ENCODE results near the gene TMEM132D. TPM values are rescaled to one million over a fixed set of nuclear protein-coding genes. Genes with fewer than 3 reads are reported as not detected.

TMEM132D gene
- total RNA-seq, 2 donors from 2014 or later: not detected

DNA sequence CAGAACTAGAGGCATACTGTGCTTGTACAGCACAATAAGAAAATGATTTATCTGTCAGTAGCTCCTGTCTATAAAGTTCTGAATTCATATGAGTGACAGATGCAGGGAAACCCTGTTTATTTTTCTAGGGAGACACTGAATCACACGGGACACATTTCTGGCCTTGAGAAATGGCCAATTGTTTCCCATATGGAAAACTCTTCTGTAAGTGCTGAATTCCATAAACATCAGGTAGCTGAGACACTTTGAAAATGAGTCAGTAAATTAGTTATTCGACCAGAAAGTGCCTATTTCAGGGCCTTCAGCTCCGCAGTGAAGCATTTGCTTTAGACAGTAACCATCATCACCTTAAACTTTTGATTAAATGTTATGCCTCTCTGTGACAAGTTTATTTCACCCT lies 184.4 kb downstream of the TMEM132D start:
- ATAC-seq: no peak
- no peak overlapping the region for H3K27ac Mint-ChIP-seq
- peaks cover 0 to 10% of the 10 kb centered on the region in 2 donors for H3K36me3 Mint-ChIP-seq
- peaks cover 15 to 25% of the 10 kb centered on the region in 2 donors for H3K9me3 Mint-ChIP-seq
- no peak for DNase-seq (ENCODE audit: low spot score in 2 of 2)

DNA sequence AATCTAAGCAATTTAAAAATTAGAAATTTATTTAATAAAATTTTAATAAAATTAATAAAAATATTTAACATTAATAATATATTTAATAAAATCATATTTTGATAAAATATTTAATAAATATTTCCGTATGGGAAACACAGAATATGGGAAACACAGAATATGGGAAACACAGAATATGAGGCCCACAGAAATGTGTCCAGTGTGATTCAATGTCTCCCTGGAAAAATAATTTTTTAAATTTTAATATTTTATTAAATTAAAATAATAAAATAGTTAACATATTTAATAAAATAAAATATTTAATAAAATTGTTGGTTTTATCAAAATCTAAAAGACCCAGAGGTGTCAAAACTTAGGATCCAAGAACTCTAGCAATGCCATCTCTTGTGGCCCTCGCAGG lies 186.4 kb downstream of the TMEM132D start:
- DNase-seq (ENCODE audit: low spot score in 2 of 2) (no peak), ATAC-seq (no peak)
- Mint-ChIP-seq H3K36me3 (peaks cover 0 to 4% of the 10 kb centered on the region in 2 donors), H3K27ac (no peak overlapping the region), H3K9me3 (peaks cover 11 to 12% of the 10 kb centered on the region in 2 donors)

DNA sequence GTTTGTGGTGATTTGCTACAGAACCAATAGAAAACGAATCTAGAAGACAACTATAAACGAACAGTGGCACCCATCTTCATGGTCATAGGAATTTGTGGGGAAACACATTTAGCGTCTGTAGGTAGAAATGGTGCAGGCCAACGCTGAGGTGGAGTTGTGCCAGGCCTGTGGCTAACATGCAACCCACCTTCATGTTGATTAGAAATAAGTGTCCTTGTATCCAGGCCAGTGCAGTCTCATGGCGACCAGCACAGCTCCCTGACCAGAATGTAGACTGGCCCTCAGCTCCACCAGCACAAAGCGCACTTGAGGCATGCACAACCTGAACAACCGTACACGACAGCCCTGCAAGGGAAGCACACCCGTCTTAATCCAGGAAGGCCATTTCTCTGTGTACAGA lies 187.0 kb downstream of the TMEM132D start:
- no peak for ATAC-seq
- Mint-ChIP-seq H3K9me3 (peaks cover 7 to 12% of the 10 kb centered on the region in 2 donors), H3K36me3 (peaks cover 0 to 4% of the 10 kb centered on the region in 2 donors), H3K27ac (no peak overlapping the region)
- DNase-seq (ENCODE audit: low spot score in 2 of 2): no peak

DNA sequence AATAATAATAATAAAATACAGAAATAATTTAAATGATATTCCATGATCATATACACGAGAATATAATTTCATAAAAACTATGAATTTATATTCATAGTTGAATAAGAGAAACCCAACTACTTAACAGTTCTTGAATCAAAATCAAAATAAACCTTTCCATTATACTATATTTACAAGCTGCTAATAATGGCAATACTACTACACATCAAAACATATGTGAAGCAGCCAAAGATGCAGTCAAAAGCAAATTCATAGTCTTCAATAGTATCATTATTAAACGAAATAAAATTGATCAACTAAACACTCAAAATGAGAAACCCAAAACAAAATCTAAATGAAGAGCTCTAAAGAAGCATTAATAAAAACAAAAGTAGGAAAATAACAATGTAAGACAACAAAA lies 197.1 kb downstream of the TMEM132D start:
- H3K9me3 Mint-ChIP-seq: peaks cover 20 to 32% of the 10 kb centered on the region in 2 donors
- no peak for ATAC-seq
- DNase-seq (ENCODE audit: low spot score in 2 of 2): no peak
- no peak overlapping the region for H3K27ac Mint-ChIP-seq
- peaks cover 19 to 25% of the 10 kb centered on the region in 2 donors for H3K36me3 Mint-ChIP-seq

DNA sequence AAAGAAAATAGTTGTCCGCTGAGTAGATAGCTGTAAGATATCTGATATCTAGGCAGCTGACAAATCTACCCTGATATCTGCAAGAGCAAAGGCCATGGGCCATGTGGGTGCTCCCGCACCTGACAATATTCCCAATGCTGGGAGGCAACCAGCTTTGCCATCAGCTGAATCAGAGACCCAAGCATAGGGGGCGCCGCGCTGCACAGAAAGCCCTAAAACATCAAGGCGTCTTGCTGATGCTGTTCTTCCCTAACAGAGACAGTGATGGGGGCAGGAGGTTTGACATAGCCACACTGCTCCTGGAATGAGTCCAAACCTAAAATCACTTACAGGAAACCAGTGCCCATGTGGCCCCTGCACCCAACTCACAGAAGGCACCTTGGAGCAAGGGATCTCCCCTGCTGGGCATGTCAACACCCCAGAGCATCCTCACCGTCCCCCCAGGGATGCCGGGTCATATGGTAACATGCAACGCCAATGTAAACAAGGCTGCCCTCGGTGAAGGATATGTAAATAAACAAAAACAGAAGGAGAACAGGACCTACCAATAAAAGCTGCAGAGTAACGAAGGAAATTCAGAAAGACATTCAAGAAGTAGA lies 199.5 kb downstream of the TMEM132D start:
- ATAC-seq (no peak), DNase-seq (ENCODE audit: low spot score in 2 of 2) (no peak)
- no peak overlapping the region for H3K27ac Mint-ChIP-seq
- peaks cover 21 to 32% of the 10 kb centered on the region in 2 donors for H3K9me3 Mint-ChIP-seq
- peaks cover 14 to 18% of the 10 kb centered on the region in 2 donors for H3K36me3 Mint-ChIP-seq

DNA sequence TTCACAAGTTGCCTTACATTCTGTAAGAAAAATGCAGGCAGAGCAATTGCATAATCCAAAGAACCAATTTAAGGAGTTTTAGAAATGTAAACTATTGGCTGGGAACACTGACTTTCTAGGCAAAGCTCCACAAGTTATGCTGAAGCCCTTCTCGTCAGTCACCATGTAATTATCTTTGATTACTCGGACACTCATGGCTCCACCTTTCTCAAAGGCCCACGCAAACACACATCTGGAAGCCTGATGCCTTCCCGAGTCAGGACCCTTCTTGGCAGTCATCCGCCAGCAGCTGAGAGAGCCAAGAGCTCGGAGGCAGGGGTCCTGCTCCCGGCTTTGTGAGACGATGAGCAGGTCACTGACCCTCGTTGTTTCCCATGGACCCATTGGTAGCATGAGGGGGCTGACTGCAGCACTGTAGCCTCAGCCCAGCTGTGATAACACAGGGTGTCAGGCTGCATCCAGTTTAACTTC lies 202.2 kb downstream of the TMEM132D start:
- DNase-seq (ENCODE audit: low spot score in 2 of 2) (no peak), ATAC-seq (no peak)
- no peak overlapping the region for H3K27ac Mint-ChIP-seq
- H3K36me3 Mint-ChIP-seq: peaks cover 8 to 9% of the 10 kb centered on the region in 2 donors
- H3K9me3 Mint-ChIP-seq: peaks cover 16 to 22% of the 10 kb centered on the region in 2 donors

DNA sequence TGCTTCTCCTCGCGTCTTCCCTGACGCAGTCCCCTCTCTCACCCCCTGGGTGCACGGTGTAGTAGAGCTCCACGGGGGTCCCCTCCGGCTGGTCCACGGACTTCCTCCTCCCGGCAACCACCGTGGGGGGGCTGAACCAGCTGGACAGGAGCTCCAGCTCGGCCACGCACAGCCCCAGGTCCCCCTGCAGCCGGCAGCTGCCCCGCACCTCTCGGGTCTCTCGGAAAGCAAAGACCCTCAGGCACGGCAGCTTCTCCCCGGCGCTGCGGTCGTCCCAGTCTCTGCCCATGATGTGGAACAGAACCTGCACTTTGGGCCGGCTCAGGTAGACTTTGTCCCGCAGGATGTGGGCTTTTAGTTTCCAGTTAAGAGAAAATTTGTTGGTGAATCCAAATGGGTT lies 203.8 kb downstream of the TMEM132D start:
- Mint-ChIP-seq H3K27ac (no peak overlapping the region), H3K36me3 (peaks cover 7 to 8% of the 10 kb centered on the region in 2 donors), H3K9me3 (peaks cover 14 to 28% of the 10 kb centered on the region in 2 donors)
- no peak for DNase-seq (ENCODE audit: low spot score in 2 of 2)
- ATAC-seq: no peak

DNA sequence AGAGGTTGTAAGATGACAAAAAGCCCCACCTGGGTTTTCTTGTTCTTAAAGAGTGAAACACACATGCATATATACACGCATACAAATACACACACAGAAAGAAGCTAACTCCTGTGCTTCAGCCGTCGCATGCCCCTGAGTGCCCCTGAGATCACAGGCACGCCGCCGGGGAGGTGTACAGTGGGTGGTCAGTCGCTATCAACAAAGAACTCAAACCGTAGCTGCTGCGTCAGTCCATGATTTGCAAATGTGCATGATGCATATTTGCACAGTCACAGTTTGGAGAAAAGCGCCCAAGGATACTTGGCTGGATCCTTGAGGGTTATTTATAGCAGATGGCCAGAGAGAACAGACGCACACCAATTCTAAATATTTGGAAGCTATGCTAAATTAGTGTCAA lies 206.9 kb downstream of the TMEM132D start:
- ATAC-seq: no peak
- Mint-ChIP-seq H3K9me3 (peaks cover 7 to 18% of the 10 kb centered on the region in 2 donors), H3K27ac (no peak overlapping the region), H3K36me3 (no peaks in the 10 kb centered on the region)
- DNase-seq (ENCODE audit: low spot score in 2 of 2): no peak

DNA sequence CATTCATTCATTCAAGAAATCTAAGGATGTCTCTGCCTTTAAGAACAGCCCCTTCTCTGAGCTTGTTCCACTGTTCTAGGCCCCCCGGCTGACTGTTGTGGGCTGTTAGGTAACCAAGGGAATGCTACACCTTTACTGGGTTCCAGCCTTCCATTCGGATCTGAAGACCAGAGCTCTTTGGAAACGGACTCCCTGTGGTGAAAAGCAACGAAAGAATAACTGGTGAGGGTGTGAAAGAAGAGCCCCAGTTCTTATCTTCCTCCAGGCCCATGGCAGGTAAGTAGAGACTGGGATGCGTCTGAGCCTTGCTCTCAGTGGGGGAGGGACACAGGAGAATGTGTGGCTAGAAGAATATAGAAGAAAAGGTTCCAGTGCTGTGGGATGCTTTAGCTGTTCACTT lies 207.4 kb downstream of the TMEM132D start:
- peaks cover 7 to 18% of the 10 kb centered on the region in 2 donors for H3K9me3 Mint-ChIP-seq
- DNase-seq (ENCODE audit: low spot score in 2 of 2) (no peak), ATAC-seq (no peak)
- H3K27ac Mint-ChIP-seq: no peak overlapping the region
- no peaks in the 10 kb centered on the region for H3K36me3 Mint-ChIP-seq

DNA sequence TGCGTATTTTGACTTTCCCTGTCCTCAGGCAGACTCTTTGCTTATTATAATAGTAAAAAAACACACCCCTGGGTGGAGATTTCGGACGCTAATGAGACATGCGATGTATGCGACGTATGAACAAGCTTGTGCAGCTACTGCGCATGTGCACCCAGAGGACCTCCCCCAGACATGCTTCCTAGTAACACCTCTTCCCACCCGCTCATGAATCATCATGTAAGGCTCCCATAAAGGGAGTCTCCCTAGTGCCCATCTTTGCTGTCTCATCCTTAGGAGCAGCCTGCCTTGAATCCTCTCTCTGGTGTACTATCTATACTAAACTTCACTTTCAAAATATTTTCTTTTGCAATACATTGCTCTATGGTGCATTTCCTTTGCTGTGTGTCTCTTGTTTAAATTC lies 210.1 kb downstream of the TMEM132D start:
- no peaks in the 10 kb centered on the region for H3K36me3 Mint-ChIP-seq
- H3K9me3 Mint-ChIP-seq: peaks cover 0 to 16% of the 10 kb centered on the region in 2 donors
- DNase-seq (ENCODE audit: low spot score in 2 of 2): no peak
- H3K27ac Mint-ChIP-seq: no peak overlapping the region
- ATAC-seq: no peak

DNA sequence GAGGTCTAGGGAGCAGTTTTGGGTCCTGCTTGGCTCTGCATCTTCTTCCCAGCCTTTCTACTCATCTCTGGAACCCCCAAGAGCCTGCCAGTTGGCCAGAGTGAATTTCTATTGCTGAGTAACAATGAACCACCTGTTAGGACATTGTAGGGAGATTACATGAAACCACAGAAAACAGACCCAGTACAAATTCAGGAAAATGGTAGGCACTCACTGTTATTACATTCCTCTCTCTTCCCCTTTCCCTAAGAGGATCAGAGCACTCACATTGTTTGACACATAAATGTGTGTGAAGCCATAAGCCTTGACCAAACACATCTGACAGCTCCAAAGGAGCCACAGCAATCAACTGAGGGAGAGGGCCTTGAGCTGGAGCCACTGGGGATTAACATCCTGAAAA lies 216.1 kb downstream of the TMEM132D start:
- no peak for DNase-seq (ENCODE audit: low spot score in 2 of 2)
- H3K9me3 Mint-ChIP-seq: peaks cover 7 to 18% of the 10 kb centered on the region in 2 donors
- H3K27ac Mint-ChIP-seq: no peak overlapping the region
- H3K36me3 Mint-ChIP-seq: peaks cover 0 to 8% of the 10 kb centered on the region in 2 donors
- no peak for ATAC-seq

DNA sequence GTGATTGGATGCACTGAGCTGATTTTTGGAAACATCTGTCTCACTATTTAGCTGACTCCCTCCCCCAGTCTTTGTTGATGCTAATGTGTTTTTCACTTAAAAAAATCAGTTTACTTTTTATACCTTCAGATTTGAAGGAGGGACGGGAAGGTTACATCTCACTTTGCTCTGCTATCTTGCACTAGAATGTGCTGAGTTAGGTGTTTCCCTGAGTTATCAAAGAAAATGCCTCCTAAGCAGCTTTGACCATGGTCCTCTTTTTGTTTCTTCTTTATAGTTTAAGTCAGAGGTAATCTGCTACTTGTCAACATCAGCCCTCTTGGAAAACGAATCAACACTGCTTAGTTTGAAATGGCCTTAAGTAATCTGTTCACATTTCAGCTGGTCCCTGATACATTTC lies 222.0 kb downstream of the TMEM132D start:
- Mint-ChIP-seq H3K27ac (no peak overlapping the region), H3K36me3 (peaks cover 0 to 8% of the 10 kb centered on the region in 2 donors), H3K9me3 (peaks cover 21 to 25% of the 10 kb centered on the region in 2 donors)
- DNase-seq (ENCODE audit: low spot score in 2 of 2): no peak
- no peak for ATAC-seq

DNA sequence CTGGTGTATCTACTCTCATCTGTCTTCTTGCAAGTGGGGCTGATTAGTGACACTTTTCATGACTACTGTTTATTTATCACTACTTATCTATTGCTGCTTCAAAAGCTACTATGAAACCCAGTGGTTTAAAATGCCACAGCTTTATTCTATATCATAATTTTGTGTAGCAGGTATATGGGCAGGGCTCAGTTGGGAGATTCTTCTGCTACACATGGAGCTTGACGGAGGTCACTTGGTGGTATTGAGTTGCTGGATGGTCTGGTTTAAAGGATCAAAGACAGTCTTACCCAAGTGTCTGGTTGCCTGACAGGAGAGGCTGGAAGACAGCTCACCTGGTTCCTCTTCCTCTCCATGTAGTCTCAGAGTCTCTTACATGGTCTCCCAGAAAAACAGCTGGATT lies 222.7 kb downstream of the TMEM132D start:
- DNase-seq (ENCODE audit: low spot score in 2 of 2): no peak

DNA sequence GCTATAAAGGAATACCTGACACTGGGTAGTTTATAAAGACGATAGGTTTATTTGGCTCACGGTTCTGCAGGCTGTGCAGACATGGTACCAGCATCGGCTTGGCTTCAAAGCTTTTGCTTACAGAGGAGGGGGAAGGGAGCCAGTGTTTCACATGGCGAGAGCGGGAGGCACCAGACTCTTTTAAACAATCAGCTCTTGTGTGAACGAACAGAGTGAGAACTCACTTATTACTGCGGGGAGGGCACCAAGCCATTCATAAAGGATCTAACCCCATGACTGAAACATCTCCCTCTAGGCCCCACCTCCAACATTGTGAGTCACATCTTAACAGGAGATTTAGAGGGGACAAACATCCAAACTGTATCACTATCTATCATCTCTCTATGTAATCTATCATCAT lies 227.4 kb downstream of the TMEM132D start:
- H3K9me3 Mint-ChIP-seq: peaks cover 12 to 22% of the 10 kb centered on the region in 2 donors
- DNase-seq (ENCODE audit: low spot score in 2 of 2): no peak
- no peak for ATAC-seq
- no peak overlapping the region for H3K27ac Mint-ChIP-seq
- H3K36me3 Mint-ChIP-seq: no peaks in the 10 kb centered on the region

More for the DNA sequence above, 222.7 kb downstream of the TMEM132D start:
- Mint-ChIP-seq H3K36me3 (peaks cover 0 to 8% of the 10 kb centered on the region in 2 donors), H3K27ac (no peak overlapping the region), H3K9me3 (peaks cover 21 to 31% of the 10 kb centered on the region in 2 donors)
- no peak for ATAC-seq

DNA sequence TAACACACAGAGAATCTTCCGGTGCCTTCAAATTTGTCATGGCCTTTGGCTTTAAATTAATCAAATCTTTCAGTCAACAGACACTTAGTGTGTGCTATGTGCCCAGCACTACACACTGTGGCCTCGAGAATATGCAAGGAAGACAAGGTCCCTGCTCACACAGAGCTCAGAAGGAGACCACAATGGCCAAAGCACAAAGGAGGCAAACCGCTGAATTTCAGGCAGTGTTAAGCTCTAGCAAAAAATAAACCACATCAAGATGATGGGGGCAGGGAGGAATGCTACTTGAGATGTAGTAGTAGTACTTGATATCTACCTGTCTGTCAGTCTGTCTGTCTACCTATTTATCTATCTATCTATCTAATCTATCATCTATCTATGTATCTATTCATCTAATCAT lies 227.9 kb downstream of the TMEM132D start:
- Mint-ChIP-seq H3K9me3 (peaks cover 16 to 22% of the 10 kb centered on the region in 2 donors), H3K36me3 (no peaks in the 10 kb centered on the region), H3K27ac (no peak overlapping the region)
- no peak for DNase-seq (ENCODE audit: low spot score in 2 of 2)
- no peak for ATAC-seq

DNA sequence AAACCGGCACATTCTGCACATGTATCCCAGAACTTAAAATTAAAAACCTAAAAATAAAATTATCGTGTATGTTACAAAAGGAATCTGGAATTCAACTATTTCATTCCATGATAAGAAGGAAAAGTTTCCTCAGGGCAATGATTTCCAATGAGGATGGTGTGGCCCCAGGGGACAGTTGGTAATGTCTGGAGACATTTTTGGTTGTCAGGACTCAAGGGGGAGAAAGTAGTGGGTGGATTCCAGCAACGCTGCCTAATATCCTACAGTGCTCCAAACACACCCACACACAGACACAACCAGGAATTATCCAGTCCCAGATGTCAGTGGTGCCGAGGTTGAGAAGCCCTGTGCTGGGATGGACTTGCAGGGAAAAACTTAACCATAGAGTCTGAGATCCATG lies 228.3 kb downstream of the TMEM132D start:
- no peak for DNase-seq (ENCODE audit: low spot score in 2 of 2)
- no peak for ATAC-seq
- Mint-ChIP-seq H3K36me3 (no peaks in the 10 kb centered on the region), H3K27ac (no peak overlapping the region), H3K9me3 (peaks cover 13 to 21% of the 10 kb centered on the region in 2 donors)

DNA sequence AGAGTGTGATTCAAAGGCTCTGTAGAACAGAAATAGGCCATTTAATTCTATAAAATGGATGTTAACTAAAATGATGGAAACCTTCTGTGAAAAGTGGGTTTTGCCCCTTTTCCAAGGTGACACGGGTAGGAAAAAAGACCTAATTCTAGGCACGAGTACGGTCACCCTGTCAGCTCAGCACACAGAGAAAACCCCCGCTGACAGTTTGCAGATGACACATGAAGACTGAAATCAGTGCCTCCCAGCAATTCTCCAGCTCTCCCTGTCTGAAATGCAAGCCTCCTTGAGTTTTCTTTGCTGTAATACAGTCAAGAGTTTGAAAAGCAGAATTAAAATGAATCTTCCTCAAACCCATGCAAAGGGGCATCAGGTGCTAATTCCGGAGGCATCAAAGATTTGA lies 230.0 kb downstream of the TMEM132D start:
- no peaks in the 10 kb centered on the region for H3K36me3 Mint-ChIP-seq
- H3K9me3 Mint-ChIP-seq: peaks cover 11 to 21% of the 10 kb centered on the region in 2 donors
- DNase-seq (ENCODE audit: low spot score in 2 of 2): no peak
- ATAC-seq: no peak
- no peak overlapping the region for H3K27ac Mint-ChIP-seq

DNA sequence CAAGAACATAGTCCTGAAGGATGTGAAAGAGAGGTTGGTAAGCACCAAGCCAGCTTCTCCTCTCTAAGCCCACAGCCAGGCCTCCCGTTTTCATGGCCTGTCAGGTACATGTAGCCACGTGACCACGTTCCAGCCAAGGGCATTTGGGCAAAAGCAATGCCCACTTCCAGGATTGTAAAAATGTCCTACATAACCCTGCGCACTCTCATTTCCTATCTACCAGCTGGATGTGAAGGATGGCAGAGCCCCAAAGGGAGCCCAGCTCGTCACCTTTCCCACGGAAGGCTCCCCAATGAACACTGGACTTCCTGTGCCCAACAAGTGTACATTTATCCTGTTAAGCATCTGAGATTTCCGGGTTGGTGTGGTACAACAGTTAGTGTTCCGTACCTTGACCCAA lies 231.7 kb downstream of the TMEM132D start:
- Mint-ChIP-seq H3K27ac (no peak overlapping the region), H3K9me3 (peaks cover 7 to 18% of the 10 kb centered on the region in 2 donors), H3K36me3 (no peaks in the 10 kb centered on the region)
- DNase-seq (ENCODE audit: low spot score in 2 of 2) (no peak), ATAC-seq (no peak)

Measured in activated naive CD4-positive, alpha-beta T cell treated with anti-CD3 and anti-CD28 coated beads, Interleukin-2, amount 50 U/mL, for 72 hours (primary cell).